Superior temporal gyrus (tissue), 1 donor: ENCODE results near the gene MUC6.
"Not testable (repeated sequence)": the region's sequence is repeated elsewhere in the genome, so short reads cannot be mapped to it uniquely, and the experiment has no call there.

Experiments used
- DNase-seq: peaks from one replicate; pipeline ENCODE4 v3.0.0-alpha.2; 2016; ENCODE audit errors: extremely low spot score

MUC6 gene

GRCh38 chr11:987671-988070, 48.8 kb downstream of the MUC6 start:
- DNase-seq: no peak

GRCh38 chr11:986952-987305, 49.6 kb downstream of the MUC6 start:
- no peak for DNase-seq

- no peak for DNase-seq
These were observed 50.1 kb downstream of the MUC6 start for GRCh38 chr11:986270-986951.

- DNase-seq: no peak
These were observed 50.7 kb downstream of the MUC6 start for GRCh38 chr11:985848-986247.

- no peak for DNase-seq
These were observed 51.1 kb downstream of the MUC6 start for GRCh38 chr11:985406-985805.

GRCh38 chr11:984546-984945, 52.0 kb downstream of the MUC6 start:
- no peak for DNase-seq

- DNase-seq: no peak
These were observed 54.8 kb downstream of the MUC6 start for GRCh38 chr11:981764-982163.

- no peak for DNase-seq
These were observed 55.8 kb downstream of the MUC6 start for GRCh38 chr11:980438-981357.

GRCh38 chr11:978781-979180, 57.7 kb downstream of the MUC6 start:
- DNase-seq: no peak

- no peak for DNase-seq
These were observed 58.4 kb downstream of the MUC6 start for GRCh38 chr11:977830-978720.

GRCh38 chr11:976431-977160, 59.9 kb downstream of the MUC6 start:
- DNase-seq: peak; percentile 83

- no peak for DNase-seq
These were observed 60.7 kb downstream of the MUC6 start for GRCh38 chr11:975827-976226.

- not testable (repeated sequence) for DNase-seq
These were observed 61.1 kb downstream of the MUC6 start for GRCh38 chr11:975376-975775.

GRCh38 chr11:973237-973636, 63.3 kb downstream of the MUC6 start:
- no peak for DNase-seq

GRCh38 chr11:972523-973211, 63.9 kb downstream of the MUC6 start:
- DNase-seq: no peak

- peak; percentile 38 for DNase-seq
These were observed 64.7 kb downstream of the MUC6 start for GRCh38 chr11:971731-972365.

- DNase-seq: no peak
These were observed 65.3 kb downstream of the MUC6 start for GRCh38 chr11:971092-971690.

- DNase-seq: no peak
These were observed 66.1 kb downstream of the MUC6 start for GRCh38 chr11:970319-970871.

GRCh38 chr11:969651-970205, 66.8 kb downstream of the MUC6 start:
- no peak for DNase-seq
